ENCODE data around the gene DAZAP1. TPM values are rescaled to one million over a fixed set of nuclear protein-coding genes. Genes with fewer than 3 reads are reported as not detected.
"Not testable (repeated sequence)": the region's sequence is repeated elsewhere in the genome, so short reads cannot be mapped to it uniquely, and the experiment has no call there.

Gene DAZAP1
- total RNA-seq, 4 donors from 2014 or later, result 34.4 to 77.3 (median 67.7) TPM

- Histone ChIP-seq H3K27ac (peak overlapping the region in 2 of 3 donors; percentile 82 to 93), H3K9me3 (no peaks in the 10 kb centered on the region), H3K27me3 (no peaks in the 10 kb centered on the region), H3K36me3 (peaks cover 35 to 38% of the 10 kb centered on the region in 2 donors), H3K4me3 (replicated peaks in 1 of 3) (peak overlapping the region; percentile 61 to 95 (median 63)), H3K4me1 (peaks cover 9 to 18% of the 10 kb centered on the region in 2 donors)
- DNase-seq, result no peak
- intact Hi-C loops (cut with DNase I), result no loop called here
- WGBS, 2 donors, result 2 to 4% methylated on average over 19 to 21 of the region's 26 CpGs
- TF ChIP-seq, protein P1, sequence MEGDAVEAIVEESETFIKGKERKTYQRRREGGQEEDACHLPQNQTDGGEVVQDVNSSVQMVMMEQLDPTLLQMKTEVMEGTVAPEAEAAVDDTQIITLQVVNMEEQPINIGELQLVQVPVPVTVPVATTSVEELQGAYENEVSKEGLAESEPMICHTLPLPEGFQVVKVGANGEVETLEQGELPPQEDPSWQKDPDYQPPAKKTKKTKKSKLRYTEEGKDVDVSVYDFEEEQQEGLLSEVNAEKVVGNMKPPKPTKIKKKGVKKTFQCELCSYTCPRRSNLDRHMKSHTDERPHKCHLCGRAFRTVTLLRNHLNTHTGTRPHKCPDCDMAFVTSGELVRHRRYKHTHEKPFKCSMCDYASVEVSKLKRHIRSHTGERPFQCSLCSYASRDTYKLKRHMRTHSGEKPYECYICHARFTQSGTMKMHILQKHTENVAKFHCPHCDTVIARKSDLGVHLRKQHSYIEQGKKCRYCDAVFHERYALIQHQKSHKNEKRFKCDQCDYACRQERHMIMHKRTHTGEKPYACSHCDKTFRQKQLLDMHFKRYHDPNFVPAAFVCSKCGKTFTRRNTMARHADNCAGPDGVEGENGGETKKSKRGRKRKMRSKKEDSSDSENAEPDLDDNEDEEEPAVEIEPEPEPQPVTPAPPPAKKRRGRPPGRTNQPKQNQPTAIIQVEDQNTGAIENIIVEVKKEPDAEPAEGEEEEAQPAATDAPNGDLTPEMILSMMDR (IDR thresholded peaks at IDR 0.05), result no peak
- no peak for TF ChIP-seq POLR2A (IDR thresholded peaks at IDR 0.05)
Measured at GRCh38 chr19:1438933-1439354, 31.6 kb downstream of the DAZAP1 start.

GRCh38 chr19:1439525-1440417 lies 32.4 kb downstream of the DAZAP1 start:
- H3K4me3 ChIP-seq (replicated peaks in 1 of 3), result peak overlapping the region in 1 of 3 donors; percentile 95
- H3K36me3 ChIP-seq, result peaks cover 27 to 30% of the 10 kb centered on the region in 2 donors
- peaks cover 9 to 18% of the 10 kb centered on the region in 2 donors for H3K4me1 ChIP-seq
- DNase-seq; intact Hi-C loops (cut with DNase I); H3K9me3 ChIP-seq; H3K27me3 ChIP-seq: not testable (repeated sequence)
- H3K27ac ChIP-seq, result peak overlapping the region in 1 of 3 donors; percentile 93
- WGBS, 2 donors, result 86 to 87% methylated on average over 51 to 56 of the region's 57 CpGs

DNA sequence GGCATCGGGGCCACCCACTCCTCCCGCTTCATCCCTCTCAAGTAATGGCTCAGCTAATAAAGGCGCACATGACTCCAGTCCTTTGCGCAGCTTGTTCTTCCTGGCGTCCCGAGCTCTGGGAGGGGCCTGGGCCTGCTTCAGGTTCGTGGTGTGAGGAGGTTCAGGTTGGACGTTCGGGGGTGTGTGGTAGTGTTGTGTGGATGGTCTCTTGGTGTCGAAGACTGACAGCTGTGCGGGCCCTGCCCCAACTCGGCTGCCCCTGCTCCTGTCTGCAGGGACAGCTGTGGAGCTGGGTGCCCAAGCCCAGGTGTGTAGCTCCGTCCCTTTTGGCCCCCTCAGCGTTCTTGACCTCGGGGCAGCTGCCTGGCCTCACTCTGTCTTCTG lies 33.0 kb downstream of the DAZAP1 start:
- Histone ChIP-seq H3K27me3 (peaks cover under 1% of the 10 kb centered on the region), H3K9me3 (no peaks in the 10 kb centered on the region), H3K27ac (no peak overlapping the region), H3K4me1 (peaks cover 11 to 25% of the 10 kb centered on the region in 2 donors), H3K36me3 (peaks cover 26 to 28% of the 10 kb centered on the region in 2 donors), H3K4me3 (replicated peaks in 1 of 3) (no peak overlapping the region)
- intact Hi-C loops (cut with DNase I), result no loop called here
- no peak for DNase-seq
- TF ChIP-seq, protein P1 (IDR thresholded peaks at IDR 0.05), result no peak
- TF ChIP-seq POLR2A (IDR thresholded peaks at IDR 0.05), result no peak
- WGBS, 2 donors, result 92 to 93% methylated on average over 6 to 15 of the region's 15 CpGs

GRCh38 chr19:1441022-1441426 lies 33.6 kb downstream of the DAZAP1 start:
- TF ChIP-seq POLR2A (IDR thresholded peaks at IDR 0.05), result no peak
- TF ChIP-seq, protein P1 (IDR thresholded peaks at IDR 0.05), result no peak
- WGBS, 2 donors, result 91 to 92% methylated on average over 4 to 9 of the region's 9 CpGs
- peaks cover 16 to 31% of the 10 kb centered on the region in 2 donors for H3K4me1 ChIP-seq
- intact Hi-C loops (cut with DNase I), result no loop called here
- DNase-seq, result no peak
- H3K27me3 ChIP-seq, result peaks cover 7% of the 10 kb centered on the region
- no peak overlapping the region for H3K4me3 ChIP-seq (replicated peaks in 1 of 3)
- no peak overlapping the region for H3K27ac ChIP-seq
- peaks cover 26 to 28% of the 10 kb centered on the region in 2 donors for H3K36me3 ChIP-seq
- H3K9me3 ChIP-seq, result no peaks in the 10 kb centered on the region

DNA sequence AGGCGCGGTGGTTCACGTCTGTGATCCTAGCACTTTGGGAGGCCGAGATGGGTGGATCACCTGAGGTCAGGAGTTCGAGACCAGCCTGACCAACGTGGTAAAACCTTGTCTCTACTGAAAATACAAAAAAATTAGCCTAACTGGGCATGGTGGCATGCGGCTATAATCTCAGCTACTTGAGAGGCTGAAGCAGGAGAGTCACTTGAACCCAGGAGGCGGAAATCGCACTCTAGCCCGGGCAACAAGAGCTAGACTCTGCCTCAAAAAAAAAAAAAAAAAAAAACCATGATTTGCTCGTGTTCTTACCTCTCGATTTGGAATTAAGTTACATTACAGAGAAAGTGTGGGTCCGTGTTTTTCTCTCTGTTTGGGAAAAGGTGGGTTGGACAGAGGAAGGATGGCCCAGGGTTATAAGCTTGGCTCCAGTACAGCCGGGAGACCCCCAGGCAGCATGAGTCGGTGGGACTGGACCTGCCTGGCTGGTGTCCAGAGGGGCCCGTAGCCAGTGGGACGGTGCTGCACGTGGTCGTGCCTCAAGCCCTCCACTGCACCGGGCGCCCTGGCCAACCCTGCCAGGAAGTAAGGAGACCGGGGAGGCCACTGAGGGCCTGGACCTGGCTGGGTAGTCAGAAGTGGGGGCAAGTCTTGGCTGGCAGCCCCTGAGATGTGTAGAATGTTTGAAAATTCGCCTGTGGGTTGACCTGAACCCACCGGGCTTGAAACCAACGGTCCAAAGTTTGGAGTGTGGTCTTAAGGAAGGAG lies 34.5 kb downstream of the DAZAP1 start:
- intact Hi-C loops (cut with DNase I), result no loop called here
- Histone ChIP-seq H3K4me3 (replicated peaks in 1 of 3) (no peak overlapping the region), H3K36me3 (peaks cover 26 to 28% of the 10 kb centered on the region in 2 donors), H3K4me1 (peaks cover 16 to 39% of the 10 kb centered on the region in 2 donors), H3K27me3 (peaks cover 12% of the 10 kb centered on the region), H3K27ac (no peak overlapping the region), H3K9me3 (no peaks in the 10 kb centered on the region)
- WGBS, 2 donors, result 92 to 93% methylated on average over 23 to 25 of the region's 25 CpGs
- no peak for TF ChIP-seq POLR2A (IDR thresholded peaks at IDR 0.05)
- TF ChIP-seq, protein P1 (IDR thresholded peaks at IDR 0.05), result no peak
- DNase-seq, result no peak
